Erythroblast (primary cell): Measurements from ENCODE around the gene LHFPL2.

Source experiments
- GATA1 ChIP-seq: IDR thresholded peaks from 2 replicates; pipeline ENCODE4 v1.6.1; 2011; ENCODE audit warnings: low read depth, mild to moderate bottlenecking, control low read depth, low read length, moderate library complexity
- POLR2A ChIP-seq: IDR thresholded peaks from 2 replicates; pipeline ENCODE4 v1.6.1; 2011; ENCODE audit warnings: mild to moderate bottlenecking, low read length

- no peak for TF ChIP-seq POLR2A
- TF ChIP-seq GATA1, result no peak
These were observed 149.1 kb downstream of the LHFPL2 start for GRCh38 chr5:78499485-78499884.
